D721Med (cell line): ENCODE data around the gene GDF2.

Source experiments
- DNase-seq: peaks from one replicate; pipeline ENCODE4 v3.0.0; 2011; ENCODE audit warnings: low spot score; ENCODE audit not compliant: insufficient read length
- FAIRE-seq: peaks from 2 replicates; lab custom pipeline; 2011; peaks lifted over from hg19 to GRCh38; lab: Jason Lieb, UNC
- TF ChIP-seq, protein P1 (sequence below): IDR thresholded peaks from 2 replicates; pipeline ENCODE4 v1.5.1; 2012; ENCODE audit warnings: mild to moderate bottlenecking, control low read depth; ENCODE audit not compliant: insufficient read depth; ENCODE audit errors: missing control alignments

Gene GDF2

GRCh38 chr10:47279276-47279675 is 43.0 kb upstream of the GDF2 start:
- DNase-seq (no peak), FAIRE-seq (no peak)

DNA sequence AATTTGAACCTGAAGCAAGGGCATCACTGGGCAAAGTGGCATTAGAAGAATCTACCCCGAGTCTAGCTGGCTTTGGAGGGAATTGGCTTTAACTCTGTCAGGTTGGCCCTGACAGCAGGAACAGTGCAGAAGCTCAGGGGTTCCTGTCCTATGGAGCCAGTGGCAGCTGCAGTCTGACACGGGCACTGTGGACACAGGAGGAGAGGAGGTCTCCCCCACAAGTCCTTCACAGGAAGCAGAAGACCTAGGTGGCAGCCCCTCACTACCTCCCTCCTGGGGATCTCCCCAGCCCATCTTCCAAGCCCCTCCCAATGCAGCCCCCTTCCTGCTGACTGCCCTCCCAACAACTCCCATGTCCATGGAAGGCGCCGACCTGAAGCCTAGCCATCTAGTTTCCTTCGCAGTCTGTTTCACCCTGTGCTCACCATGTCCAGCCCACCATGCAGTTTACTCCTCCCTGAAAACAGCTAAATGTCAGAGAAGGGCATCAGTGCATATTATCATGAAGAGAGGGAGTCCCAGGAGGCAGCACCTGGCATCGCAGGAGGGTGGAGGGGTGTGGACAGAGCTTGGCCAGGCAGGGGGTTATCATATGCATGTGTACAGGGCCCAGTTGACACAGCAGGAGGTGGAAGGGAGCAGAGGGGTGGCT is 40.1 kb upstream of the GDF2 start:
- DNase-seq (no peak), FAIRE-seq (no peak)
- TF ChIP-seq, protein P1, sequence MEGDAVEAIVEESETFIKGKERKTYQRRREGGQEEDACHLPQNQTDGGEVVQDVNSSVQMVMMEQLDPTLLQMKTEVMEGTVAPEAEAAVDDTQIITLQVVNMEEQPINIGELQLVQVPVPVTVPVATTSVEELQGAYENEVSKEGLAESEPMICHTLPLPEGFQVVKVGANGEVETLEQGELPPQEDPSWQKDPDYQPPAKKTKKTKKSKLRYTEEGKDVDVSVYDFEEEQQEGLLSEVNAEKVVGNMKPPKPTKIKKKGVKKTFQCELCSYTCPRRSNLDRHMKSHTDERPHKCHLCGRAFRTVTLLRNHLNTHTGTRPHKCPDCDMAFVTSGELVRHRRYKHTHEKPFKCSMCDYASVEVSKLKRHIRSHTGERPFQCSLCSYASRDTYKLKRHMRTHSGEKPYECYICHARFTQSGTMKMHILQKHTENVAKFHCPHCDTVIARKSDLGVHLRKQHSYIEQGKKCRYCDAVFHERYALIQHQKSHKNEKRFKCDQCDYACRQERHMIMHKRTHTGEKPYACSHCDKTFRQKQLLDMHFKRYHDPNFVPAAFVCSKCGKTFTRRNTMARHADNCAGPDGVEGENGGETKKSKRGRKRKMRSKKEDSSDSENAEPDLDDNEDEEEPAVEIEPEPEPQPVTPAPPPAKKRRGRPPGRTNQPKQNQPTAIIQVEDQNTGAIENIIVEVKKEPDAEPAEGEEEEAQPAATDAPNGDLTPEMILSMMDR, result no peak

More at GRCh38 chr10:47279276-47279675, 43.0 kb upstream of the GDF2 start:
- TF ChIP-seq, protein P1, result no peak

GRCh38 chr10:47282657-47283018 is 39.6 kb upstream of the GDF2 start:
- no peak for DNase-seq
- FAIRE-seq, result no peak
- TF ChIP-seq, protein P1, result no peak

DNA sequence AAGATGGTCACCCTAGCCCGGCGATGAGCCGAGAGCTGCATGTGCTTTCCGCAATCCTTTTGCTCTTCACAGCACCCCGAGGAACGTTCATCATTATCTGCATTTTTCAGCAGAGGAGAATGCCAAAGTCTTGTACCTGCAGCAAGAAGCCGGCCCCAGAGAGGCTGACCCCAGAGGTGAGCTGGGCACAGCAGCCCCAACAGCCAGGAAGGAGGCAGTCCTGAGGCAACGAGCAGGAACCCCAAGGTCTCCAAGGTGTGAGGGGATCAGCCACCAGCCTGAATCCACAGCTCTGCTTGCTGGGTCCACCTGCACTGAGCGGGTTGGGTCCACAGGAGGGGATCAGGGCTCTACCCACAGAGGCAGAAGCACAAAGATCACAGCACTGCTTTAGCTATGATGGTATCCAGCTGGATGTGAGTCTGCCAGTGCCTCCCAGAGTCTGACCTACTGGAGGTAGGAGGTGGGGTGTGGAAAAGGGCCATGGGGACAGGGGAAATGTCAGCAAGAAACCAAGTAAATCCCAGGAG is 39.1 kb upstream of the GDF2 start:
- FAIRE-seq (no peak), DNase-seq (no peak)

GRCh38 chr10:47283848-47284247 is 38.4 kb upstream of the GDF2 start:
- DNase-seq (no peak), FAIRE-seq (no peak)
- TF ChIP-seq, protein P1, result no peak

More for the DNA sequence above, 39.1 kb upstream of the GDF2 start:
- TF ChIP-seq, protein P1, result no peak

DNA sequence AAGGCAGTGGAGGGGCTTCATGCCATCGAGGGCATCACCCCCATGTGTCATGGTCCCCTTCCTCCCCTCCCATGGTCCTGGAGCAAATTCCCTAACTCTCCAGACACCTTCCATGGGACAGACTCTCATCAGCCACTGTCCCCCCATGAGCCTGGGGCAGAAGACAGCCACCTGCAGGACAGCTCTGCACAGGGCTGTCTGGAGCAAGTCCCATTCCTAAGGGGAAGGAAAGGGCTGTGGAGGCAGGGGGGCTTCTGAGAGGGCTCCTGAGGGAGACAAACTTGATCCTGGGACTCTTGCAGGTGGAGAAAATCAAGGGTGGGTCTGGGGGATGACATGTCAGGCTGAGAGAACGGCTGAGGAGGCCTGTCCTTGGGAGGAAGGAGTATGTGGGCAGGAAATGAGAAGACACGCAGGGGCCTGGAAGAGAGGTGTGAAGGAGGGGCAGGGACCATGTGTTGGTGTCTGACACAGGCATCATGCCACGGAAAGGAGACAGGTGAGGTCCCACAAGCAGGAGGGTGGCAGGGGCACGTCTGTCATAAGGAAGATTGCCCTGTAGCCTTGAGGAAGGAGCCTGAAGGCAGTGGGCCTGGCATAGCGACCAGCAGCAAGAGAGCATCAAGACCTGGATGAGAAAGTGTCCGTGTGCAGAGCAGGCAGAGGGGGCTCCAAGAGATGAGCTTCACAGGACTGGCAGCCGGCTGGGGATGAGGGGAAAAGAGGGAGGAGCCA is 36.7 kb upstream of the GDF2 start:
- FAIRE-seq (no peak), DNase-seq (no peak)
- TF ChIP-seq, protein P1, result no peak

GRCh38 chr10:47286116-47286505 is 36.1 kb upstream of the GDF2 start:
- TF ChIP-seq, protein P1, result no peak
- FAIRE-seq, result no peak
- DNase-seq, result no peak
